Activated T-cell treated with anti-CD3 and anti-CD28 coated beads, Interleukin-2, amount 50 U/mL, for 24 hours (primary cell): Measurements from ENCODE around the gene MATN4.

Source experiments
- DNase-seq: peaks from one replicate; pipeline ENCODE4 v3.0.0-alpha.2; 2020
- H3K27ac Mint-ChIP-seq: 2 replicates; pipeline ENCODE4 v1.8.0; 2020; ENCODE audit warnings: mild to moderate bottlenecking, mixed read lengths
- H3K27me3 Mint-ChIP-seq: 2 replicates; pipeline ENCODE4 v1.8.0; 2020; ENCODE audit warnings: mixed read lengths
- H3K36me3 Mint-ChIP-seq: 2 replicates; pipeline ENCODE4 v1.8.0; 2020; ENCODE audit warnings: low read depth, mixed read lengths
- H3K4me1 Mint-ChIP-seq: 2 replicates; pipeline ENCODE4 v1.8.0; 2020; ENCODE audit warnings: low read depth, mixed read lengths
- H3K4me3 Mint-ChIP-seq: 2 replicates; pipeline ENCODE4 v1.8.0; 2020; ENCODE audit warnings: mild to moderate bottlenecking, moderate library complexity, mixed read lengths
- H3K9me3 Mint-ChIP-seq: 2 replicates; pipeline ENCODE4 v1.8.0; 2020; ENCODE audit warnings: mixed read lengths

Gene MATN4

GRCh38 chr20:45293041-45294002 is 14.8 kb downstream of the MATN4 start:
- Mint-ChIP-seq H3K9me3 (no peaks in the 10 kb centered on the region), H3K27me3 (peaks cover 63% of the 10 kb centered on the region), H3K4me3 (peak overlapping the region; percentile 74), H3K36me3 (no peaks in the 10 kb centered on the region), H3K4me1 (peaks cover 13% of the 10 kb centered on the region), H3K27ac (no peak overlapping the region)
- peak; percentile 92 for DNase-seq

- Mint-ChIP-seq H3K4me1 (peaks cover 13% of the 10 kb centered on the region), H3K36me3 (no peaks in the 10 kb centered on the region), H3K27ac (no peak overlapping the region), H3K9me3 (no peaks in the 10 kb centered on the region), H3K27me3 (peaks cover 58% of the 10 kb centered on the region), H3K4me3 (peak overlapping the region; percentile 74)
- no peak for DNase-seq
Measured at GRCh38 chr20:45292343-45292742, 15.8 kb downstream of the MATN4 start.

- Mint-ChIP-seq H3K27ac (no peak overlapping the region), H3K36me3 (no peaks in the 10 kb centered on the region), H3K27me3 (peaks cover 62% of the 10 kb centered on the region), H3K9me3 (no peaks in the 10 kb centered on the region), H3K4me1 (peaks cover 13% of the 10 kb centered on the region), H3K4me3 (no peak overlapping the region)
- no peak for DNase-seq
Measured at GRCh38 chr20:45291526-45291925, 16.6 kb downstream of the MATN4 start.

- Mint-ChIP-seq H3K9me3 (no peaks in the 10 kb centered on the region), H3K27me3 (peaks cover 60% of the 10 kb centered on the region), H3K4me1 (peaks cover 13% of the 10 kb centered on the region), H3K4me3 (no peak overlapping the region), H3K27ac (no peak overlapping the region), H3K36me3 (no peaks in the 10 kb centered on the region)
- peak; percentile 74 for DNase-seq
Measured at GRCh38 chr20:45290677-45291355, 17.3 kb downstream of the MATN4 start.

GRCh38 chr20:45289942-45290676 is 18.0 kb downstream of the MATN4 start:
- H3K27ac Mint-ChIP-seq = no peak overlapping the region
- H3K36me3 Mint-ChIP-seq = no peaks in the 10 kb centered on the region
- peaks cover 13% of the 10 kb centered on the region for H3K4me1 Mint-ChIP-seq
- no peaks in the 10 kb centered on the region for H3K9me3 Mint-ChIP-seq
- no peak overlapping the region for H3K4me3 Mint-ChIP-seq
- DNase-seq = no peak
- peaks cover 54% of the 10 kb centered on the region for H3K27me3 Mint-ChIP-seq

GRCh38 chr20:45288860-45289259 is 19.2 kb downstream of the MATN4 start:
- H3K27me3 Mint-ChIP-seq = peaks cover 44% of the 10 kb centered on the region
- DNase-seq = no peak
- H3K4me1 Mint-ChIP-seq = peaks cover 10% of the 10 kb centered on the region
- H3K36me3 Mint-ChIP-seq = no peaks in the 10 kb centered on the region
- H3K4me3 Mint-ChIP-seq = no peak overlapping the region
- H3K27ac Mint-ChIP-seq = no peak overlapping the region
- H3K9me3 Mint-ChIP-seq = no peaks in the 10 kb centered on the region

- Mint-ChIP-seq H3K36me3 (no peaks in the 10 kb centered on the region), H3K4me1 (peaks cover 8% of the 10 kb centered on the region), H3K4me3 (no peak overlapping the region), H3K27ac (no peak overlapping the region), H3K27me3 (peaks cover 41% of the 10 kb centered on the region), H3K9me3 (no peaks in the 10 kb centered on the region)
- no peak for DNase-seq
Measured at GRCh38 chr20:45288376-45288775, 19.7 kb downstream of the MATN4 start.

GRCh38 chr20:45283551-45284057 is 24.5 kb downstream of the MATN4 start:
- H3K4me3 Mint-ChIP-seq = no peak overlapping the region
- no peaks in the 10 kb centered on the region for H3K4me1 Mint-ChIP-seq
- H3K36me3 Mint-ChIP-seq = no peaks in the 10 kb centered on the region
- H3K9me3 Mint-ChIP-seq = no peaks in the 10 kb centered on the region
- H3K27me3 Mint-ChIP-seq = peaks cover 34% of the 10 kb centered on the region
- no peak overlapping the region for H3K27ac Mint-ChIP-seq
- DNase-seq = no peak

GRCh38 chr20:45282700-45283550 is 25.2 kb downstream of the MATN4 start:
- peaks cover 32% of the 10 kb centered on the region for H3K27me3 Mint-ChIP-seq
- H3K27ac Mint-ChIP-seq = no peak overlapping the region
- H3K9me3 Mint-ChIP-seq = no peaks in the 10 kb centered on the region
- H3K4me3 Mint-ChIP-seq = no peak overlapping the region
- DNase-seq = no peak
- H3K36me3 Mint-ChIP-seq = no peaks in the 10 kb centered on the region
- H3K4me1 Mint-ChIP-seq = no peaks in the 10 kb centered on the region

- H3K27me3 Mint-ChIP-seq = peaks cover 42% of the 10 kb centered on the region
- no peak overlapping the region for H3K27ac Mint-ChIP-seq
- no peak for DNase-seq
- no peak overlapping the region for H3K4me3 Mint-ChIP-seq
- no peaks in the 10 kb centered on the region for H3K4me1 Mint-ChIP-seq
- H3K9me3 Mint-ChIP-seq = no peaks in the 10 kb centered on the region
- no peaks in the 10 kb centered on the region for H3K36me3 Mint-ChIP-seq
Measured at GRCh38 chr20:45279992-45280391, 28.1 kb downstream of the MATN4 start.

- Mint-ChIP-seq H3K4me1 (no peaks in the 10 kb centered on the region), H3K27me3 (peaks cover 53% of the 10 kb centered on the region), H3K36me3 (no peaks in the 10 kb centered on the region), H3K9me3 (no peaks in the 10 kb centered on the region), H3K4me3 (no peak overlapping the region), H3K27ac (no peak overlapping the region)
- no peak for DNase-seq
Measured at GRCh38 chr20:45275338-45275737, 32.8 kb downstream of the MATN4 start.

- peaks cover 34% of the 10 kb centered on the region for H3K27me3 Mint-ChIP-seq
- H3K36me3 Mint-ChIP-seq = no peaks in the 10 kb centered on the region
- H3K4me3 Mint-ChIP-seq = no peak overlapping the region
- no peak overlapping the region for H3K27ac Mint-ChIP-seq
- H3K9me3 Mint-ChIP-seq = no peaks in the 10 kb centered on the region
- no peak for DNase-seq
- no peaks in the 10 kb centered on the region for H3K4me1 Mint-ChIP-seq
Measured at GRCh38 chr20:45269754-45270270, 38.3 kb downstream of the MATN4 start.

- no peak overlapping the region for H3K27ac Mint-ChIP-seq
- no peak overlapping the region for H3K4me3 Mint-ChIP-seq
- H3K27me3 Mint-ChIP-seq = peaks cover 30% of the 10 kb centered on the region
- no peaks in the 10 kb centered on the region for H3K36me3 Mint-ChIP-seq
- DNase-seq = no peak
- H3K9me3 Mint-ChIP-seq = no peaks in the 10 kb centered on the region
- no peaks in the 10 kb centered on the region for H3K4me1 Mint-ChIP-seq
Measured at GRCh38 chr20:45269056-45269455, 39.0 kb downstream of the MATN4 start.
